K562 (cell line): ENCODE measurements around the gene FES. TPM values are rescaled to one million over a fixed set of nuclear protein-coding genes. Genes with fewer than 3 reads are reported as not detected.
A peak's percentile ranks its signal among the peaks of the same experiment; 100 is the strongest.

ENCODE experiments used
- ATAC-seq: fragments of 200-7000 bp; cut with Tn5 transposase; 3 replicates; pipeline ENCODE4 v1.9.1; 2020; ENCODE audit warnings: moderate library complexity
- BruUV-seq: library from RNA; stranded (reverse); fragments of 400-500 nt; replicated peaks from 2 replicates; lab custom pipeline; 2021; lab: Mats Ljungman, UMichigan
- CTCF ChIA-PET: fragments of 300-600 bp; formaldehyde crosslinking; extraction: SDS; loops from one replicate; lab custom pipeline; 2021; ENCODE audit warnings: low intra/inter-chr PET ratio; lab: Yijun Ruan, JAX
- POLR2A ChIA-PET: fragments of 300-600, 350-650 bp; sonication (Branson Sonifier 250); formaldehyde crosslinking; extraction: SDS; loops from one replicate; lab custom pipeline; 2021; ENCODE audit warnings: antibody characterized with exemption, inconsistent platforms; lab: Yijun Ruan, JAX
- DNase-seq, 4 experiments: peaks; one replicate each; pipeline versions ENCODE4 v3.0.0 to v3.0.0-alpha.2; 2011 to 2018; ENCODE audit warnings: low spot score in 3 of 4, mixed read lengths in 3 of 4; ENCODE audit errors: extremely low read depth in 1 of 4
- FAIRE-seq: peaks from 2 replicates; lab custom pipeline; 2011; peaks lifted over from hg19 to GRCh38; lab: Jason Lieb, UNC
- H2AFZ ChIP-seq: 2 replicates; pipeline ENCODE4 v1.6.0; 2011; ENCODE audit warnings: low read depth, low read length, control low read depth, inconsistent platforms
- H3K27ac ChIP-seq: fragments of 200-600 bp; 3 replicates; pipeline ENCODE4 v1.8.0; 2011; ENCODE audit warnings: low read depth, mild to moderate bottlenecking, control low read depth, inconsistent platforms, low read length, moderate library complexity, mixed read lengths; ENCODE audit errors: extremely low read depth
- H3K27me3 ChIP-seq, 2 experiments: fragments of 300-600 bp in 1 of 2; 2 replicates in 1 of 2; 3 replicates in 1 of 2; pipeline versions ENCODE4 v1.6.0 to v1.8.0; 2011; ENCODE audit warnings: inconsistent platforms in 2 of 2, low read length in 2 of 2, mild to moderate bottlenecking in 1 of 2, mixed read lengths in 1 of 2, moderate library complexity in 1 of 2; ENCODE audit not compliant: control insufficient read depth in 2 of 2, insufficient read depth in 2 of 2
- H3K36me3 ChIP-seq: fragments of 300-600 bp; 3 replicates; pipeline ENCODE4 v1.8.0; 2011; ENCODE audit warnings: mild to moderate bottlenecking, low read length, inconsistent platforms; ENCODE audit not compliant: control insufficient read depth, insufficient read depth
- H3K4me1 ChIP-seq, 2 experiments: fragments of 200-600 bp in 1 of 2; replicated peaks in 1 of 2; 2 replicates in 1 of 2; 3 replicates in 1 of 2; pipeline versions ENCODE4 v1.5.1 to v1.8.0; 2011; ENCODE audit warnings: inconsistent platforms in 2 of 2, low read length in 2 of 2, mild to moderate bottlenecking in 1 of 2, mixed read lengths in 1 of 2, moderate library complexity in 1 of 2; ENCODE audit not compliant: control insufficient read depth in 2 of 2, insufficient read depth in 2 of 2
- H3K4me2 ChIP-seq: 2 replicates; pipeline ENCODE4 v1.6.1; 2011; ENCODE audit warnings: low read length, control low read depth, inconsistent platforms, mixed read lengths; ENCODE audit not compliant: insufficient read depth
- H3K4me3 ChIP-seq: fragments of 200-600 bp; sonication (generic), shearing (Covaris generic); 2 replicates; pipeline ENCODE4 v1.5.1; 2016; ENCODE audit warnings: control low read depth, inconsistent platforms
- H3K79me2 ChIP-seq: fragments of 200-600 bp; 3 replicates; pipeline ENCODE4 v1.8.0; 2011; ENCODE audit warnings: low read length, inconsistent platforms; ENCODE audit not compliant: control insufficient read depth, insufficient read depth
- H3K9ac ChIP-seq, 2 experiments: 2 replicates each; pipeline versions ENCODE4 v1.6.0 to v1.6.1; 2011; ENCODE audit warnings: low read depth in 2 of 2, low read length in 2 of 2, control low read depth in 1 of 2, inconsistent platforms in 1 of 2, mild to moderate bottlenecking in 1 of 2, mixed read lengths in 1 of 2; ENCODE audit not compliant: insufficient read depth in 1 of 2
- H3K9me1 ChIP-seq: one replicate; pipeline ENCODE4 v1.6.0; 2011; ENCODE audit warnings: inconsistent platforms, mild to moderate bottlenecking, low read length, moderate library complexity; ENCODE audit not compliant: control insufficient read depth, insufficient read depth
- H3K9me3 ChIP-seq: replicated peaks from 2 replicates; pipeline ENCODE4 v1.5.1; 2011; ENCODE audit warnings: low read depth, low read length, inconsistent platforms; ENCODE audit not compliant: control insufficient read depth, insufficient read depth
- H4K20me1 ChIP-seq: replicated peaks from 2 replicates; pipeline ENCODE4 v1.6.1; 2011; ENCODE audit warnings: low read length, inconsistent platforms, mixed read lengths; ENCODE audit not compliant: control insufficient read depth, insufficient read depth
- EP300 ChIP-seq: IDR thresholded peaks from 2 replicates; pipeline ENCODE4 v1.6.1; 2012; ENCODE audit warnings: low read length, improper control_type of control experiment
- ESRRA ChIP-seq: fragments of 450-650 bp; IDR thresholded peaks from 2 replicates; pipeline ENCODE4 v1.6.1; 2014; ENCODE audit warnings: low read depth, mild to moderate bottlenecking, moderate library complexity, borderline replicate concordance
- HMG20A ChIP-seq: fragments of 450-650 bp; formaldehyde crosslinking; conservative IDR thresholded peaks from 2 replicates; pipeline ENCODE4 v1.4.0; 2020; ENCODE audit warnings: mild to moderate bottlenecking, mixed read lengths
- MLLT1 ChIP-seq, 2 experiments: fragments of 450-650 bp; IDR thresholded peaks; 2 replicates each; pipeline ENCODE4 v1.6.1; 2016
- MYBL2 ChIP-seq, 2 experiments: fragments of 450-650 bp in 1 of 2; sonication (generic) in 1 of 2; formaldehyde crosslinking in 1 of 2; IDR thresholded peaks; 2 replicates each; pipeline versions ENCODE4 v1.6.1 to v1.8.1; 2017 to 2022; ENCODE audit warnings: borderline replicate concordance in 1 of 2, inconsistent platforms in 1 of 2, low read depth in 1 of 2, mild to moderate bottlenecking in 1 of 2, missing genetic modification reagents in 1 of 2, moderate library complexity in 1 of 2
- NUFIP1 ChIP-seq: fragments of 450-650 bp; IDR thresholded peaks from 2 replicates; pipeline ENCODE4 v1.6.1; 2018; ENCODE audit not compliant: partially characterized antibody
- POLR2G ChIP-seq: fragments of 200-400 bp; formaldehyde crosslinking; IDR thresholded peaks from 2 replicates; pipeline ENCODE4 v1.6.1; 2017; ENCODE audit warnings: low read depth, mild to moderate bottlenecking, antibody characterized with exemption, low read length, moderate library complexity
- SOX6 ChIP-seq: fragments of 450-650 bp; IDR thresholded peaks from 2 replicates; pipeline ENCODE4 v1.6.1; 2014; ENCODE audit warnings: mild to moderate bottlenecking
- TAF7 ChIP-seq: fragments of 450-650 bp; IDR thresholded peaks from 2 replicates; pipeline ENCODE4 v1.6.1; 2016; ENCODE audit warnings: missing genetic modification characterization, missing compliant biosample characterization
- ZBTB33 ChIP-seq: sonication (generic); formaldehyde crosslinking; IDR thresholded peaks from 2 replicates; pipeline ENCODE4 v1.8.1; 2023; ENCODE audit warnings: mild to moderate bottlenecking, missing genetic modification reagents
- ZC3H11A ChIP-seq: IDR thresholded peaks from 2 replicates; pipeline ENCODE4 v1.6.1; 2012; ENCODE audit warnings: low read depth, low read length, improper control_type of control experiment
- ZFPM2 ChIP-seq: fragments of 250-450 bp; sonication (Bioruptor Pico); IDR thresholded peaks from 2 replicates; pipeline ENCODE4 v1.5.1; 2022; ENCODE audit warnings: mild to moderate bottlenecking
- ZNF586 ChIP-seq: fragments of 450-650 bp; formaldehyde crosslinking; conservative IDR thresholded peaks from 2 replicates; pipeline ENCODE4 v1.4.0; 2020; ENCODE audit warnings: mild to moderate bottlenecking, moderate library complexity
- ZNF696 ChIP-seq: fragments of 250-450 bp; sonication (Bioruptor Pico); conservative IDR thresholded peaks from 2 replicates; pipeline ENCODE4 v1.4.0; 2020; ENCODE audit warnings: mild to moderate bottlenecking, moderate library complexity
- ZSCAN32 ChIP-seq: fragments of 450-650 bp; formaldehyde crosslinking; IDR thresholded peaks from 2 replicates; pipeline ENCODE4 v1.4.0; 2020; ENCODE audit warnings: mild to moderate bottlenecking, moderate library complexity
- WGBS: fragments of 100-300 bp; shearing (Covaris generic); methylation state at CpG from one replicate; pipeline ENCODE4 v1.1.6; 2016; ENCODE audit warnings: low coverage, mixed read lengths; ENCODE audit not compliant: insufficient coverage; ENCODE audit errors: missing lambda C conversion rate; 5-methylcytosine and 5-hydroxymethylcytosine counted together
- in situ Hi-C: fragments of 300-500 bp; cut with MboI; formaldehyde crosslinking; loops from 4 replicates; pipeline ENCODE4 v1.15.0; 2018; ENCODE audit warnings: inconsistent platforms, mixed read lengths
- intact Hi-C: fragments of 100-400 bp; cut with micrococcal nuclease; formaldehyde crosslinking; loops from 2 replicates; pipeline ENCODE4 v1.14.2; 2022
- polyA plus RNA-seq, 8 experiments: library from polyadenylated mRNA; depleted of rRNA in 4 of 8; stranded (reverse) in 5 of 8; unstranded in 3 of 8; fragments of >200 nt; fragmentation: Nextera tagmentation in 2 of 8; fragmentation: Illumina TruSeq in 1 of 8; extraction: Ambion mirVana in 2 of 8; extraction: Trizol in 1 of 8; gene quantifications; 2 replicates each; pipeline versions ENCODE4 v1.2.1 to v1.2.3, GENCODE V29; 2011 to 2014; ENCODE audit warnings: inconsistent platforms in 1 of 8, missing spikeins in 1 of 8
- total RNA-seq, 7 experiments: library from RNA; depleted of rRNA in 6 of 7; stranded (reverse); fragments of >200 nt in 6 of 7; fragmentation: Illumina TruSeq in 2 of 7; extraction: Trizol in 2 of 7; gene quantifications; 2 replicates each; pipeline versions ENCODE4 v1.2.1 to v1.2.3, GENCODE V29; 2011 to 2021; ENCODE audit warnings: low replicate concordance in 1 of 7
- TF ChIP-seq, protein P1 (sequence below): fragments of 250-450 bp; sonication (Bioruptor Pico); IDR thresholded peaks from 2 replicates; pipeline ENCODE4 v1.8.0; 2022; ENCODE audit warnings: moderate library complexity, mild to moderate bottlenecking, inconsistent platforms
- TF ChIP-seq, protein P2 (sequence below), 2 experiments: IDR thresholded peaks; 2 replicates each; pipeline ENCODE4 v1.6.1; 2011; ENCODE audit warnings: borderline replicate concordance in 1 of 2, control low read depth in 1 of 2, low read depth in 1 of 2, low read length in 1 of 2, mild to moderate bottlenecking in 1 of 2, mixed read lengths in 1 of 2, moderate library complexity in 1 of 2; ENCODE audit not compliant: insufficient read depth in 1 of 2, insufficient read length in 1 of 2, poor library complexity in 1 of 2, severe bottlenecking in 1 of 2; ENCODE audit errors: extremely low read depth in 1 of 2

Gene FES
- total and polyA plus RNA-seq, 9 of the 15 experiments (the other 6 are each of a cell fraction or from before 2014, with no cell fraction given): 0.38 to 2.6 (median 0.82) TPM

- POLR2A ChIA-PET: interaction anchor here (1.0 kb wide), 1 partner anchor 10 kb away, joined by 4 read pairs; no protein-coding TSS in a partner anchor
- Histone ChIP-seq H3K9ac (no peak overlapping the region), H4K20me1 (peaks cover 6% of the 10 kb centered on the region; the same call in 1 of the 2 replicates), H3K4me1 (peaks cover 0 to 61% of the 10 kb centered on the region in 2 experiments; a peak in 2 of 5 replicates), H3K27me3 (no peaks in the 10 kb centered on the region), H3K36me3 (peaks cover 87% of the 10 kb centered on the region), H3K79me2 (peaks cover 17% of the 10 kb centered on the region), H2AFZ (no peak overlapping the region), H3K4me2 (no peak overlapping the region), H3K4me3 (no peak overlapping the region), H3K9me3 (no peaks in the 10 kb centered on the region), H3K27ac (no peak overlapping the region), H3K9me1 (peaks cover 3% of the 10 kb centered on the region)
- FAIRE-seq (no peak), DNase-seq (no peak), ATAC-seq (no peak)
- CTCF ChIA-PET: no interaction called here
- intact Hi-C loops: loop anchor here (10.0 kb wide), 1 partner anchor 555 kb away; no protein-coding TSS in a partner anchor
- BruUV-seq: no TSS peak
- WGBS: 98% methylated on average over 12 of the region's 35 CpGs
- in situ Hi-C loops: loop anchor here (10.0 kb wide), 1 partner anchor 565 kb away; no protein-coding TSS in a partner anchor
- TF ChIP-seq EP300 (no peak), TAF7 (tag) (no peak), ZC3H11A (no peak), ZFPM2 (CRISPR knock-in tag) (no peak), MYBL2 (IDR thresholded peaks at IDR 0.05; ENCODE audit: low read depth) (no peak), MYBL2 (CRISPR knock-in tag; IDR thresholded peaks at IDR 0.05; ENCODE audit: borderline replicate concordance) (no peak), ZNF586 (CRISPR knock-in tag) (no peak), ESRRA (no peak), HMG20A (no peak), POLR2G (peak; percentile 60), ZNF696 (CRISPR knock-in tag) (no peak), MLLT1 (IDR thresholded peaks at IDR 0.05) (peak in 1 of 2 experiments; percentile 54; a peak in 1 of 4 replicates), NUFIP1 (no peak), ZSCAN32 (no peak), ZBTB33 (CRISPR knock-in tag) (peak; percentile 69; the same call in 1 of the 2 replicates), SOX6 (no peak)
- TF ChIP-seq, protein P1, sequence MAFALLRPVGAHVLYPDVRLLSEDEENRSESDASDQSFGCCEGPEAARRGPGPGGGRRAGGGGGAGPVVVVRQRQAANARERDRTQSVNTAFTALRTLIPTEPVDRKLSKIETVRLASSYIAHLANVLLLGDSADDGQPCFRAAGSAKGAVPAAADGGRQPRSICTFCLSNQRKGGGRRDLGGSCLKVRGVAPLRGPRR (CRISPR knock-in tag): no peak
- TF ChIP-seq, protein P2, sequence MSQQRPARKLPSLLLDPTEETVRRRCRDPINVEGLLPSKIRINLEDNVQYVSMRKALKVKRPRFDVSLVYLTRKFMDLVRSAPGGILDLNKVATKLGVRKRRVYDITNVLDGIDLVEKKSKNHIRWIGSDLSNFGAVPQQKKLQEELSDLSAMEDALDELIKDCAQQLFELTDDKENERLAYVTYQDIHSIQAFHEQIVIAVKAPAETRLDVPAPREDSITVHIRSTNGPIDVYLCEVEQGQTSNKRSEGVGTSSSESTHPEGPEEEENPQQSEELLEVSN (IDR thresholded peaks at IDR 0.05; ENCODE audit: borderline replicate concordance in 1 of 2, extremely low read depth in 1 of 2, insufficient read depth in 1 of 2, insufficient read length in 1 of 2, low read depth in 1 of 2, low read length in 1 of 2, poor library complexity in 1 of 2, severe bottlenecking in 1 of 2): no peak
Observed at GRCh38 chr15:90879730-90880366, 4.5 kb upstream of the FES start.
